Ectodermal cell (in vitro differentiated cells): ENCODE results near the gene PDZRN3.
"Not testable (repeated sequence)": the region's sequence is repeated elsewhere in the genome, so short reads cannot be mapped to it uniquely, and the experiment has no call there.

ENCODE experiments used
- H3K27ac ChIP-seq: 2 replicates; pipeline ENCODE4 v1.7.0; 2013; ENCODE audit warnings: mild to moderate bottlenecking, low read depth, low read length; ENCODE audit not compliant: insufficient read depth, poor library complexity, severe bottlenecking
- H3K27me3 ChIP-seq: 2 replicates; pipeline ENCODE4 v1.7.0; 2013; ENCODE audit warnings: mild to moderate bottlenecking, low read length; ENCODE audit not compliant: insufficient read depth, control insufficient read depth, poor library complexity, severe bottlenecking
- H3K36me3 ChIP-seq: one replicate; pipeline ENCODE4 v1.7.0; 2013; ENCODE audit warnings: low read length; ENCODE audit not compliant: control insufficient read depth, insufficient read depth
- H3K4me1 ChIP-seq: one replicate; pipeline ENCODE4 v1.7.0; 2013; ENCODE audit warnings: low read length; ENCODE audit not compliant: control insufficient read depth, insufficient read depth
- H3K4me3 ChIP-seq: 2 replicates; pipeline ENCODE4 v1.7.0; 2013; ENCODE audit warnings: low read depth, low read length, control low read depth; ENCODE audit not compliant: insufficient read depth
- H3K9me3 ChIP-seq: 2 replicates; pipeline ENCODE4 v1.7.0; 2013; ENCODE audit warnings: mild to moderate bottlenecking, low read length, moderate library complexity; ENCODE audit not compliant: control insufficient read depth
- WGBS, 2 experiments: methylation state at CpG; one replicate each; pipeline ENCODE4 v1.1.7; 2013; ENCODE audit warnings: missing lambda C conversion rate in 2 of 2; 5-methylcytosine and 5-hydroxymethylcytosine counted together

Gene PDZRN3

DNA sequence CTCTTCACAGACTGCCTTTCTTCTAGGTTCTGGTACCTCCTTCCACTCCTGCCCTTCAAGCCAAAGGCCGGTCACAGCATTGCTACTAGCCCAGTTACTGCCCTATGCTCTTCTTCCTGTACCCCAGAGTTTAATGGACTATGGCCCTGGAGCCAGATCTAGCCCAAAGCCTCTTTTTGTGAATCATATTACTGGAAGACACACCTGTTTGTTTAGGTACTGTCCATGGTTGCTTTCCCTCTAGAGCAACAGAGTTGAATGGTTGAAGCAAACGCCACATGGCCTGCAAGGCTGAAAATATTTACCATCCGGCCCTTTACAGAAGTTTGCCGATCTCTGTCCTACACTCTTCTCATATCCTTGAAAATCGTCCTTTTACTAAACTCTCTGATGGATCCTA, 47.0 kb downstream of the PDZRN3 start:
- Histone ChIP-seq H3K9me3 (no peaks in the 10 kb centered on the region), H3K4me1 (no peaks in the 10 kb centered on the region), H3K4me3 (no peak overlapping the region), H3K27ac (no peak overlapping the region), H3K36me3 (no peaks in the 10 kb centered on the region), H3K27me3 (no peaks in the 10 kb centered on the region)
- 95 to 98% methylated on average over 5 of the region's 5 CpGs for WGBS, 2 experiments

GRCh38 chr3:73576999-73577461, 47.7 kb downstream of the PDZRN3 start:
- WGBS, 2 experiments, result 87 to 90% methylated on average over 2 to 4 of the region's 4 CpGs
- H3K9me3 ChIP-seq, result no peaks in the 10 kb centered on the region
- no peak overlapping the region for H3K27ac ChIP-seq
- H3K4me3 ChIP-seq, result no peak overlapping the region
- H3K27me3 ChIP-seq, result no peaks in the 10 kb centered on the region
- no peaks in the 10 kb centered on the region for H3K36me3 ChIP-seq
- H3K4me1 ChIP-seq, result no peaks in the 10 kb centered on the region

DNA sequence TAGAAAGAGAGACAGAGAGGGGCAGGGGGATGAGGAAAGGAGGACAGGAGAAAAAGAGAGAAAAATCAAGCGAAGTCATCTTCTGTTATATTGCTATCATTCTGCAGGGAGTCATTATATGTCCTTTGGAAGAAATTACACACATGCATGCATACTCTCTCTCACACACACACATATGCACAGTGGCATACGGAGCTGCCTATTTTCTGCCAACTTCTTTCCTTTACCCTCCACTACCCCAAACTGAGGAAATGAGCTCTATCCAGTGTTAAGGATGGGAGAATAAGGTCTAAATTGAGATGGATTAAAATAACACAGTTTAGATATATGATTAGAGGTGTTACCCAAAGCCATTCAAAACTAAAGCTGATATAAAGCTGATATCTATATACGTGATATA, 48.8 kb downstream of the PDZRN3 start:
- Histone ChIP-seq H3K36me3 (no peaks in the 10 kb centered on the region), H3K9me3 (no peaks in the 10 kb centered on the region), H3K4me1 (no peaks in the 10 kb centered on the region), H3K27me3 (no peaks in the 10 kb centered on the region), H3K27ac (no peak overlapping the region), H3K4me3 (no peak overlapping the region)
- WGBS, 2 experiments, result 94 to 97% methylated on average over 3 of the region's 3 CpGs

DNA sequence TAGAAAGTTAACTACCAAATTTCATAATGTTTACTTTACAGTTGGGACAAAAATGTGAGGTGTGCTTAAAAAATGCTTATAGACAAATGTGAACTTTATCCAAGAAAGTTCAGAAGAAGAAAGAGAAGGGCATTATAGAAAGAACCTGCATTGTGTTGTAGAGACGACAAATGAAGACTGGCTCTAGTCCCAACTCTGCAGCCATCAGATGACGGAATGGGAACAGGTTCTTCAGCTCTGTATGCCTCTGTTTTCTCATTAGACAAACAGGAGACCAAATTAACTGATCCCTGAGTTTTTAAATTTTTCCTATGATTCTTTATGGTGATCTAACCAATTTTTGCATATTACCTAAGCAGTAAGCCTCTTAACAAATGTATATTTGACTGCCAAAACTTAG, 49.2 kb downstream of the PDZRN3 start:
- Histone ChIP-seq H3K27me3 (no peaks in the 10 kb centered on the region), H3K27ac (no peak overlapping the region), H3K4me3 (no peak overlapping the region), H3K4me1 (peaks cover 2% of the 10 kb centered on the region), H3K36me3 (no peaks in the 10 kb centered on the region), H3K9me3 (no peaks in the 10 kb centered on the region)
- WGBS, 2 experiments, result 68 to 69% methylated on average over 2 of the region's 2 CpGs

GRCh38 chr3:73573204-73573603, 51.5 kb downstream of the PDZRN3 start:
- no peaks in the 10 kb centered on the region for H3K27me3 ChIP-seq
- 94 to 95% methylated on average over 2 of the region's 2 CpGs for WGBS, 2 experiments
- no peaks in the 10 kb centered on the region for H3K36me3 ChIP-seq
- H3K9me3 ChIP-seq, result no peaks in the 10 kb centered on the region
- no peak overlapping the region for H3K4me3 ChIP-seq
- no peak overlapping the region for H3K27ac ChIP-seq
- H3K4me1 ChIP-seq, result peaks cover 3% of the 10 kb centered on the region

- 93 to 96% methylated on average over 3 of the region's 3 CpGs for WGBS, 2 experiments
- no peaks in the 10 kb centered on the region for H3K36me3 ChIP-seq
- no peak overlapping the region for H3K4me3 ChIP-seq
- no peaks in the 10 kb centered on the region for H3K9me3 ChIP-seq
- H3K4me1 ChIP-seq, result peaks cover 3% of the 10 kb centered on the region
- H3K27ac ChIP-seq, result no peak overlapping the region
- H3K27me3 ChIP-seq, result no peaks in the 10 kb centered on the region
Observed at GRCh38 chr3:73572368-73572767, 52.4 kb downstream of the PDZRN3 start.

- peaks cover 3% of the 10 kb centered on the region for H3K4me1 ChIP-seq
- H3K4me3 ChIP-seq, result no peak overlapping the region
- no peaks in the 10 kb centered on the region for H3K9me3 ChIP-seq
- no peaks in the 10 kb centered on the region for H3K36me3 ChIP-seq
- 85 to 88% methylated on average over 9 to 10 of the region's 10 CpGs for WGBS, 2 experiments
- no peaks in the 10 kb centered on the region for H3K27me3 ChIP-seq
- H3K27ac ChIP-seq, result no peak overlapping the region
Observed at GRCh38 chr3:73571238-73571794, 53.4 kb downstream of the PDZRN3 start.

DNA sequence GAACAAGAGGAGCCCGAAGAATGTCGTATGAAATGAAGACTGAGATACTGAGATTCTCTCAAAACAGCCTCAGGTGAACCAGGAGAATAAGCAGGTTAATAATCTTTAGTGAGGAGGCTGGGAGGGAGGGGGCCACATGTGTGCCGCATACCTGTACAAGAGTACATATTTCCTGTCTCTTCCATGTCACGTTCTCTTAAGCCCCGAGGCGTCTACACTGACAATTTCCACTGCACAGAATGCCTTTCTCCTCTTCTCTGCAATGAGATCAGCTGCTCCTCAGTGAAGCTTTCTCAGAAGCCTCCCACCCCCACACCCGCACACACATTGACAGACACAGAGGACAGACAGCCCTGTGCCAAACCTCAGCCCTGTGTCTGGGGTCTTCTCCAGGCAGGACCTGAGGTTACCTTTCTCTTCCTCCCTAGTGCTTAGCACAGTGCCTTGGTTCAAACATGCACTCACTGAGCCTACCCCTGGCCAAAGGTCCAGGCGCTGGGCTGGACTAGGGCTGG, 55.4 kb downstream of the PDZRN3 start:
- H3K27me3 ChIP-seq, result no peaks in the 10 kb centered on the region
- H3K27ac ChIP-seq, result no peak overlapping the region
- peaks cover 3% of the 10 kb centered on the region for H3K4me1 ChIP-seq
- no peak overlapping the region for H3K4me3 ChIP-seq
- WGBS, 2 experiments, result 93 to 94% methylated on average over 8 of the region's 8 CpGs
- no peaks in the 10 kb centered on the region for H3K9me3 ChIP-seq
- H3K36me3 ChIP-seq, result no peaks in the 10 kb centered on the region

GRCh38 chr3:73568371-73568862, 56.3 kb downstream of the PDZRN3 start:
- Histone ChIP-seq H3K9me3 (no peaks in the 10 kb centered on the region), H3K27me3 (no peaks in the 10 kb centered on the region), H3K27ac (no peak overlapping the region), H3K4me1 (peaks cover 3% of the 10 kb centered on the region), H3K36me3 (no peaks in the 10 kb centered on the region), H3K4me3 (no peak overlapping the region)
- WGBS, 2 experiments, result 94 to 96% methylated on average over 5 of the region's 5 CpGs

- H3K27me3 ChIP-seq, H3K9me3 ChIP-seq, H3K4me3 ChIP-seq, H3K4me1 ChIP-seq, H3K36me3 ChIP-seq, H3K27ac ChIP-seq: not testable (repeated sequence)
- WGBS, 2 experiments, result 86 to 95% methylated on average over 12 of the region's 12 CpGs
Observed at GRCh38 chr3:73565374-73565773, 59.4 kb downstream of the PDZRN3 start.
